ENCODE measurements around the gene MINDY2.

The MINDY2 gene

GRCh38 chr15:58770857-58771620 is at the start of gene MINDY2:
Gene MINDY2 (plus strand): TSS chr15:58771302. CDS start chr15:58771396, 94 bp downstream.
- peak; percentile 99 for DNase-seq

DNA sequence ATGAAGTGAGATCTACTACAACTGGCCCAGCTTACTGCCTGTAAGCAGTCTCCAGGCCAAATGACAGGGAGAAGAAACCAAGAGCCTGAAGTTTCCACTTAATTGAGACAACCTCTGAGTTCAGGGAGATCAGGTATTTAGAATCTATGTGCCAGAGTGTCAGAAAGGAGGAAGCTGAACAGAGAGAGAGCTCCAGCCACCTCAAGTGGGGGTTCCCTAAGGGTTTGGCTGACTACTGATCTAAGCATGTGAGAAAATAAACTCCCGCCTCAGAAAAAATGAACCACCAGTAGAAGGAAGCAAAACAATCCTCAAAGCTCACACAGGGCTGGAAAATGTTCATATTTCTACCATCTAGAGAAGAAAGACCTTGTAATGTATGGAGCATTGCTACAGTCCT is 46.6 kb upstream of the MINDY2 start:
- peak; percentile 34 for DNase-seq

GRCh38 chr15:58726867-58727266 is 44.2 kb upstream of the MINDY2 start:
- no peak for DNase-seq

- no peak for DNase-seq
These were observed 39.2 kb upstream of the MINDY2 start for GRCh38 chr15:58731756-58732535.

GRCh38 chr15:58732625-58733363 is 38.3 kb upstream of the MINDY2 start:
- no peak for DNase-seq

DNA sequence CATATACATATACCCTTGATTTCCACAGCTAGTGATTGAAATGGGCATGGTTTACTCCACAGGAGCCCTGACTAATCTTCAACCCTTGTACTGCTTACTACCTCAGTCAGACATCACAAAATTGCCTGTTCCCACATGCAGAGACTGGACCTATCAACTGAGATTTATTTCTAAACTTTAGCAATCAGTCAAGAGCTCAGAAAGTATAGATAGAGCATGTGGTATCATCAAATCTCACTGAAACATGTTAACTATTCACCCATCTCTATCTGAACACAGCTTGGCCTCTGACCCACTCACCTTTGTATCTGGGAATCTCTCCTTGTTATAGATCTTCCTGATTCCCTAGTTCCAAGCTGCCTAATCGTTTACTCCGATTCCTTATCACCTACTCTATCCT is 36.2 kb upstream of the MINDY2 start:
- DNase-seq: no peak

DNA sequence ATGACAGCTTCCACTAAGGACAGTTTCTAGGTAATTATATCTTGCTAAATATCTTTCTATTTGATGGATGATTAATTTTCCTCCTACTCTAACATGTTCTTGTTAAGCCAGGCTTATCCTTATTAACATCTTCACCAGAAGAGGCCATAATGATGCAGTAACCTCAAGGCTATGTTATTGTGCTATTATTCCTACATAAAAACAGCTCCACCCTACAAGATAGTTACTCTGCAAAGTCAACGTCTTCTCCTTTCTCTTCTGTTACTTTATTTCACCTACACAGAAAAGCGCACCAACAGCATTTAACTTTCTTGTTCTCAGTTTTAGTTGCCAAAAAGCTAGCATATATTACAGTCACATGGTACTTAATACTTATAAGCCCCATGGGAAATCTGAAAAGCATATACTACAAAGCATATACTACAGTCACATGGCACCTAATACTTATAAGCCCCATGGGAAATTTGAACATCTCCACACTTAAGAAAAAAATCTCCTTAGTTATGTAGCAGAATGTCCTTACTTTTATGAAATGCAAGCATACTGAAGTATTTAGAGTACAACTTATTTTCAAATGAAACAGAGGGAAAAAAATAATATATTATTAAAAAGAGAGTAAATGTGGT is 35.0 kb upstream of the MINDY2 start:
- DNase-seq: no peak

DNA sequence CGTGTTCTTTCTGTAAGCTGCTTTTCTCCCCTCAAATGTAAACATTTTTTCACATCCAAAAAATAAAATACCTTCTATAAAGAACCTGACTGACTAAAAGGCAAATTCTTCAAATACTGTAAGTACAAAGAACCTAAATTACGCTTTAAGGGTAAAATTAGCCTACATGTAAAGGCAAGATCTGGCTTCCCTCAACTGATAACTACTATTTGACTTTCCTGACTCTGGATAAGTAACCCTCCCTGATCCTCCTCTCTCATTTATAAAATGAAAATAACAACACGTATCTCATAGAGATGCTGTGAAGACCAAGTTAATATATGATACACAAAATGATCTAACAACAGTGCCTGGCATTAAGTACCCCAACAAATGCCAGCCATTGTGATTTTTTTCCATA is 33.8 kb upstream of the MINDY2 start:
- DNase-seq: no peak

GRCh38 chr15:58738046-58738707 is 32.9 kb upstream of the MINDY2 start:
- no peak for DNase-seq

GRCh38 chr15:58740436-58740835 is 30.7 kb upstream of the MINDY2 start:
- DNase-seq: no peak

GRCh38 chr15:58741032-58741431 is 30.1 kb upstream of the MINDY2 start:
- DNase-seq: no peak

- peak; percentile 36 for DNase-seq
These were observed 28.9 kb upstream of the MINDY2 start for GRCh38 chr15:58742022-58742813.

DNA sequence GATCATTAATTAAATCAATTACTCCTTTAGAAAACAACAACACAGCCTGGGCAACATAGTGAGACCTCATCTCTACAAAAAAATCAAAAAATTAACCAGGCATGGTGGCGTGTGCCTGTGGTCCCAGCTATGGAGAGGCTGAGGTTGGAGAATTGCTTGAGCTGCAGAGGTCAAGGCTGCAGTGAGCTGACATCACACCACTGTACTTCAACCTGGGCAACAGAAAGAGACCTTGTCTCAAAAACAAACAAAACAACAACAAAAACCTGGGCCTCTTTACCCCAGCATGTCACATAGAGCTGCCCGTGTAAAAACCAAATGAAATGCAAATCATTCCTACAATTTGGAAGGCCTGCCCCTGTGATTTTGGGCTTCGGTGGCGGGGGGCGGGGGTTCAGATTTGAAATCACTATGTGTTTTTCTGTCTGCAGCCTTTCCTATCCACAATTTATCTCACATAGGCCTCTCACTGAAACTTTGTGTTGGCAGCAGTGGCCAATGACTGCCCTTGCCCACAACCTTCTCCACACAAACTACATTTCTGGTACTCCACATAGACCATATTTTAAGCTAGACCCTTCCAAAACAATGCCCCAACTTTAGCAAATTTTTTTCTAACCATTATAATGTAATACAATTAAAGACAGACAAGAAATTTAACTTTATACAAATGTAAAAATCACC is 28.1 kb upstream of the MINDY2 start:
- DNase-seq: no peak

- no peak for DNase-seq
These were observed 24.9 kb upstream of the MINDY2 start for GRCh38 chr15:58746174-58746573.

DNA sequence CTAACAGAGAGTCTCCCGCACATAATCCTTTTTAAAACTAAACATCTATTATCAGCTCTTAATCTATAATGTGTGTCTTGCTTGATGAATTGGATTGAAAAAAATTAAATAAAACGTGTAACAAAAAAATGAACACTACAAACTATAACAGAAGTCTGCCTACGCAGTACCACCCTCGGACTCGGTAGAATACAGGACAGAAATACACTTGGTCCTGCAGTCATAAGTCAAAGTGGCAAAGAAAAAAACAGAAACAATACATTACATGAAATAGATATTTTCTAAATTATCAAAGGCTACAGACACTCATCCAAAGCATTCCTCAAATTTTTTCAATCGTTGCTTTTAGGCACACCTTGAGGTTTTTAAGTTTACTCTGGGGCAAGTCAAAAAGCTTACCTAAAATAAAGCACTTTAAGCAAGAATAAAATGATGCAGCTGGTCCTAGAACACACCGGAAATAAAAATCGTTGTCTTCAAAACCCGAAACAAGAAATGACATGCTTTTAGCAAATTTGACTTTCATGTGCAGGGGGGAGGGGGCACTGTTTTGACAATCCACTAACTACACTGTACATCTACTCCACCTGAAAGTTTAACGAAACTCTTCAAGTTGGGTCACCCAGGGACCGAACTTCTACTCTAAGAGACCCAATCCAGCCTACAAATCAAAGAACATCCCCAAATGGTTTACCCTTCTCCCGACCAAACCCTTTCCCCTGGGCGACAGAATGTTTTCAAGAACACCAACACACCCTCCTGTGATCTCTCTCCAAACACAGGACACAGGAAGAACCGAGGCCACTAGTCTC is 22.9 kb upstream of the MINDY2 start:
- no peak for DNase-seq

DNA sequence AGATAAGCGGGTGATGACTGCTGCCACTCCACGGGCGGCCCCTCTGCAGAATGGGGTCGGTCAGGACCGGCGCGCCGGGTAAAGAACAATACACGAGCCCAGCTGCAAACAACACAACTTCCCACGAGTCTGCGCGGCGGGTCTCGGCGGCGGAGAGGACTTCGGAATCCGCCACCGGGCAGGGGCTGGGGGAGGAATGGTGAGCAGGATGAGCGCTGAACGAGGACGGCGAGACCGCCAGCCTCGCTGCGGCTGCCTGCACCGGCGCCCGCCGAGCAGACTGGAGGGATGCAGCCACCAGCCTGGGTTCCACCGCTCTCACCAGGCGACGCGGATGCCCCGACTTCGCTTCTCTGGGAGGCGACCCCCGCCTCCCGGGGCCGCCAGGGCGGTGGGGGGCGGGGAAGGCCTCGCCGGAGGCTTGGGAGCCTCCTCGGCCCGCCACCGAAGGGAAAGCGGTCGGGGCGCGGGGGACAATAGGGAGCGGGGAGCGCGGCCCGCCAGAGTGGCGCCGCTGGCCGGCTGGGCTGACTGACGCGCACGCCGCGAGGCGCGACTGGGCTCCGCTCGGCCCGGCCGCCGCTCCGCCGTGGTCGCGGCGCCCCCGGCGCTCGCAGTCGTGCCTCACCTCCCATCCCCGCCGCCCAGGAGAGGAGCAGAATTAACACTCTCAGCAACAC is 22.1 kb upstream of the MINDY2 start:
- DNase-seq: peak; percentile 82

- DNase-seq: peak; percentile 99
These were observed 21.4 kb upstream of the MINDY2 start, which contains the start of gene ADAM10 for GRCh38 chr15:58749532-58750337. Gene ADAM10 (minus strand): TSS chr15:58749707. CDS start chr15:58749534, 173 bp downstream.

DNA sequence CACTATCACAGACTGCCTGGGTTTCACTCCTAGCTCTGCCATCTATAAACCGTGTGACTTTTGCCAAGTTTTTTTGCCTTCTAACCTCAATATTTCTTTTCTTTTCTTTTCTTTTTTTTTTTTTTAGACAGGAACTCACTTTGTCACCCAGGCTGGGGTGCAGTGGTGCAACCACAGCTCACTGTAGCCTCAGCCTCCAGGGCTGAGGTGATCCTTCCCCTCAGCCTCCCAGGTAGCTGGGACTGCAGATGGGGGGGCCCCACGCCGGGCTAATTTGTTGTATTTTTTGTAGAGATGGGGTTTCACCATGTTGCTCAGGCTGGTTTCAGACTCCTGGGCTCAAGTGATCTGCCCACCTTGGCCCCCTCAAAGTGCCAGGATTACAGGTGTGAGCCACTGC is 18.4 kb upstream of the MINDY2 start:
- no peak for DNase-seq

Measured in eye (tissue), 1 donor.